Activated CD8-positive, alpha-beta T cell treated with anti-CD3 and anti-CD28 coated beads for 36 hours (primary cell): ENCODE results near the gene CIAO3. TPM values are rescaled to one million over a fixed set of nuclear protein-coding genes. Genes with fewer than 3 reads are reported as not detected.

Source experiments
- ATAC-seq: fragments of 200-7000 bp; cut with Tn5 transposase; one replicate; pipeline ENCODE4 v1.10.0; 2021; ENCODE audit warnings: mild to moderate bottlenecking, moderate library complexity
- CTCF ChIA-PET: fragments of 350-600 bp; sonication (Branson Sonifier 250); formaldehyde crosslinking; loops from one replicate; lab custom pipeline; 2021; ENCODE audit warnings: antibody characterized with exemption; lab: Charles Lee
- POLR2A ChIA-PET: fragments of 350-600 bp; sonication (Branson Sonifier 250); formaldehyde crosslinking; loops from one replicate; lab custom pipeline; 2021; ENCODE audit warnings: antibody characterized with exemption; lab: Charles Lee
- DNase-seq: peaks from one replicate; pipeline ENCODE4 v3.0.0-alpha.2; 2020
- H3K27ac Mint-ChIP-seq: one replicate; pipeline ENCODE4 v1.8.0; 2021; ENCODE audit warnings: mild to moderate bottlenecking, mixed read lengths
- H3K27me3 Mint-ChIP-seq: one replicate; pipeline ENCODE4 v1.8.0; 2021; ENCODE audit warnings: mixed read lengths
- H3K36me3 Mint-ChIP-seq: one replicate; pipeline ENCODE4 v1.8.0; 2021; ENCODE audit warnings: low read depth, mixed read lengths
- H3K4me1 Mint-ChIP-seq: one replicate; pipeline ENCODE4 v1.8.0; 2021; ENCODE audit warnings: low read depth, mixed read lengths
- H3K4me3 Mint-ChIP-seq: one replicate; pipeline ENCODE4 v1.8.0; 2021; ENCODE audit warnings: mild to moderate bottlenecking, moderate library complexity, mixed read lengths
- H3K9me3 Mint-ChIP-seq: one replicate; pipeline ENCODE4 v1.8.0; 2021; ENCODE audit warnings: mixed read lengths
- intact Hi-C: fragments of 100-400 bp; cut with micrococcal nuclease; formaldehyde crosslinking; loops from one replicate; pipeline ENCODE4 v1.10.0; 2022
- total RNA-seq, 2 experiments: library from RNA; stranded (reverse); gene quantifications; one replicate each; pipeline ENCODE4 v1.2.3, GENCODE V29; 2021
- TF ChIP-seq, protein P1 (sequence below): fragments of 200-600 bp; IDR thresholded peaks from one replicate; pipeline ENCODE4 v1.8.0; 2022; ENCODE audit warnings: antibody characterized with exemption, mild to moderate bottlenecking

The CIAO3 gene
- total RNA-seq, 2 experiments from 2014 or later, result 21.3 to 25.0 TPM

DNA sequence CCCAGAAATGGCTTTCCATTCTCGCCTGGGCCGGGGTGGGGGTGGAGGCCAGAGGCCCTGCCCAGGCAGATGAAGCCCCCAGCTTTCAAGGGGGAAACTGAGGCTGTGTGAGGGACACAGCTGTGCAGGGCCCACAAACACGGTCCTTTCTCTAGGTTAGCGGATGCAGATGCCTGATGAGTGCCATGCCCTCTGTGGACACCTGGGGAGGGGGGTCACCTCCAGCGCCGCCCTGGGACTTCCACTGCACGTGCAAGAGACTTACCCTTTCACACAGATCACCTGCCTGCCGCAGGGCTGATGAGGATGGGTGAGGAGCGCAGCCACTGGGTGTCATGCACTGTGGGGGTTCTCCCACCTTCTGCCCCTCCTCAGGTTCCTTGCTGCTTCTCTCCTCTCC, 22.4 kb downstream of the CIAO3 start:
- no peak for ATAC-seq
- no peak for DNase-seq
- Mint-ChIP-seq H3K36me3 (no peaks in the 10 kb centered on the region), H3K4me3 (peak overlapping the region; percentile 10), H3K27ac (no peak overlapping the region), H3K4me1 (peaks cover 28% of the 10 kb centered on the region), H3K9me3 (no peaks in the 10 kb centered on the region), H3K27me3 (peaks cover 3% of the 10 kb centered on the region)
- intact Hi-C loops, result no loop called here
- TF ChIP-seq, protein P1, sequence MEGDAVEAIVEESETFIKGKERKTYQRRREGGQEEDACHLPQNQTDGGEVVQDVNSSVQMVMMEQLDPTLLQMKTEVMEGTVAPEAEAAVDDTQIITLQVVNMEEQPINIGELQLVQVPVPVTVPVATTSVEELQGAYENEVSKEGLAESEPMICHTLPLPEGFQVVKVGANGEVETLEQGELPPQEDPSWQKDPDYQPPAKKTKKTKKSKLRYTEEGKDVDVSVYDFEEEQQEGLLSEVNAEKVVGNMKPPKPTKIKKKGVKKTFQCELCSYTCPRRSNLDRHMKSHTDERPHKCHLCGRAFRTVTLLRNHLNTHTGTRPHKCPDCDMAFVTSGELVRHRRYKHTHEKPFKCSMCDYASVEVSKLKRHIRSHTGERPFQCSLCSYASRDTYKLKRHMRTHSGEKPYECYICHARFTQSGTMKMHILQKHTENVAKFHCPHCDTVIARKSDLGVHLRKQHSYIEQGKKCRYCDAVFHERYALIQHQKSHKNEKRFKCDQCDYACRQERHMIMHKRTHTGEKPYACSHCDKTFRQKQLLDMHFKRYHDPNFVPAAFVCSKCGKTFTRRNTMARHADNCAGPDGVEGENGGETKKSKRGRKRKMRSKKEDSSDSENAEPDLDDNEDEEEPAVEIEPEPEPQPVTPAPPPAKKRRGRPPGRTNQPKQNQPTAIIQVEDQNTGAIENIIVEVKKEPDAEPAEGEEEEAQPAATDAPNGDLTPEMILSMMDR, result no peak
- ChIA-PET CTCF (no interaction called here), POLR2A (interaction anchor here (2.9 to 8.1 kb wide), 2 partner anchors 10 to 20 kb away, joined by 13 to 84 read pairs; partner anchors contain the start of genes CIAO3 and HAGHL)

DNA sequence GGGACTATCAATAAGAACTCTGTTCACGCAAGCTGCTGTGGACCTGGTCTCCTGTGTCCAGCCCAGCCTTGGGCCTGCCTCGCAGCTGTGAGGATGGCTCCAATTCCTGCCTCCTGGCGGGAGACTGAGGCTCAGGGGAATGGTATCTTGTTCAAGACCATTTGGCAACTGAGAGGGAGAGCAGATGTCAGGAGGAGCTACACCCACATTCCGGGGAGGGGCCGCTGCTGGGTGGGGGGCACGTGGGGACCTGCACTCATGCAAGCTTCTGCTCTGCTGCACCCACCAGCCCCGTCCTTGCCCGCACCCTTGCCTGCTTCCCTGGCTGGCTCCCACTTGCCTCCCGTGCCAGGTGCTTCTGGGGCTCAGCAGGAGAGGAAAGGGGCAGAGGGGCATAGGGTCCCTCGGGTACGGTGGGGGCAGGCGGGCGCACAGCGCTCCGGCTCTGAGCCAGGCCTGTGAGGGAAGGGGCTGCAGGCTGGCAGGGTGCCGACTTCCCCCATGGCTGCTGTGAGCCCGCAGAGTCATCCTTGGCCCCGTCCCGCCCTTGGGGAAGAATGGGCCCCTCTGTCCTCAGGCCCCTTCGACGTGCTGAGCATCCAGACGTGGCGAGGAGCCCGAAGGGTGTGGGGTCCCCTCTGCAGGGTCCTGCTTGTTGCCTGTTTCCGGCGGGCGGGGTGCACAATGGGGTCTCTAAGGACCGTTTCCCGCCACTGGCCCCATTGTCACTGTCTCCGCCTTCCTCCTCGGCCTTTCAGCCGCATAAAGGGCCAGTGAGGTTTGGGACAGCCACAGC, 23.1 kb downstream of the CIAO3 start:
- Mint-ChIP-seq H3K27ac (no peak overlapping the region), H3K4me3 (no peak overlapping the region), H3K27me3 (peaks cover 6% of the 10 kb centered on the region), H3K36me3 (no peaks in the 10 kb centered on the region), H3K9me3 (no peaks in the 10 kb centered on the region), H3K4me1 (peaks cover 26% of the 10 kb centered on the region)
- intact Hi-C loops, result no loop called here
- ChIA-PET CTCF (interaction anchor here (8.1 to 11.9 kb wide), 2 partner anchors 12 to 68 kb away, joined by 149 to 207 read pairs; partner anchors contain the start of genes ANTKMT, CCDC78, CHTF18 and HAGHL), POLR2A (interaction anchor here (1.4 to 2.4 kb wide), 2 partner anchors 17 to 22 kb away, joined by 7 to 11 read pairs; no protein-coding TSS in a partner anchor)
- TF ChIP-seq, protein P1, result no peak
- ATAC-seq (no peak), DNase-seq (no peak)

DNA sequence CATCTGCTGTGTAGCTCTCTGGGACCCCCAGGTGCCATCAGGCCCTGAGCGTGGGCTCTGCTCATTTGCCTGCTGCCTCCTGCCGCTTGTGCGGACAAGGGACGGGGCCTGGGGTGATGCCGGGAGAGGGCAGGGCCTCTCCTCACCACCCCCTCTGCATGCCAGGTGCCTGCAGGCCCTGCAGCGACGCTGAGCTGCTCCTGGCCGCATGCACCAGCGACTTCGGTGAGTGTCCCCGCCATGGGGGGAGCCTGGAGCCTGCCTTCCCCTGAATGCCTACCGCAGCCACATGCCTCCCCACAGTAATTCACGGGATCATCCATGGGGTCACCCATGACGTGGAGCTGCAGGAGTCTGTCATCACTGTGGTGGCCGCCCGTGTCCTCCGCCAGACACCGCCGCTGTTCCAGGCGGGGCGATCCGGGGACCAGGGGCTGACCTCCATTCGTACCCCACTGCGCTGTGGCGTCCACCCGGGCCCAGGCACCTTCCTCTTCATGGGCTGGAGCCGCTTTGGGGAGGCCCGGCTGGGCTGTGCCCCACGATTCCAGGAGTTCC, 23.9 kb downstream of the CIAO3 start:
- TF ChIP-seq, protein P1, result no peak
- Mint-ChIP-seq H3K27me3 (peaks cover 7% of the 10 kb centered on the region), H3K9me3 (no peaks in the 10 kb centered on the region), H3K4me1 (peaks cover 27% of the 10 kb centered on the region), H3K4me3 (peak overlapping the region; percentile 80), H3K36me3 (no peaks in the 10 kb centered on the region), H3K27ac (no peak overlapping the region)
- no peak for DNase-seq
- CTCF ChIA-PET, result interaction anchor here (8.1 to 11.9 kb wide), 2 partner anchors 13 to 69 kb away, joined by 149 to 207 read pairs; partner anchors contain the start of genes ANTKMT, CCDC78, CHTF18 and HAGHL
- ATAC-seq, result no peak
- intact Hi-C loops, result no loop called here
- POLR2A ChIA-PET, result interaction anchor here (1.1 to 3.9 kb wide), 5 partner anchors 9 to 36 kb away, joined by 4 to 37 read pairs (median 7); partner anchors contain the start of genes CCDC78, HAGHL and STUB1

DNA sequence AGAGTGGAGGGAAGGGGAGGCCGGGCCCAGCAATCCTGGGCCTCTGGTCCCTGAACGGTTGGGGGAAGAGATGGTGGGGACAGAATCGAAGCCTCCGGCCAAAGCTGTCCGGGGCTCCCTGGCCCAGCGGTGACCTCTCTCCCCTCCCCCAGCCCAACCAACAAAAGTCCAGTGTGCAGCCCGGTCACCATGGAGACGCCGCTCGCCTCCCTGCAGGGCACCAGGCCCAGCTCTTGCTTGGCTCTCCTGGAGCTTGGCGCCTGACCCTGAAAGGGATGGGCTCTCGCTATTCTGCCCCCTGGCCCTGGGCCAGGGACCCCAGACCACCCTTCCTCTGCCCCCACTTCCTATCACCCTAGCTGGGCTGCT, 24.6 kb downstream of the CIAO3 start:
- Mint-ChIP-seq H3K4me3 (peak overlapping the region; percentile 80), H3K4me1 (peaks cover 27% of the 10 kb centered on the region), H3K27ac (no peak overlapping the region), H3K36me3 (no peaks in the 10 kb centered on the region), H3K9me3 (no peaks in the 10 kb centered on the region), H3K27me3 (peaks cover 10% of the 10 kb centered on the region)
- DNase-seq, result no peak
- TF ChIP-seq, protein P1, result no peak
- intact Hi-C loops, result no loop called here
- POLR2A ChIA-PET, result interaction anchor here (1.1 to 3.9 kb wide), 9 partner anchors 10 to 69 kb away, joined by 3 to 37 read pairs (median 5); partner anchors contain the start of genes CCDC78, HAGHL and STUB1
- CTCF ChIA-PET, result interaction anchor here (0.8 to 11.9 kb wide), 7 partner anchors 9 to 69 kb away, joined by 3 to 207 read pairs (median 3); partner anchors contain the start of genes ANTKMT, CCDC78, CHTF18 and HAGHL
- ATAC-seq, result no peak
